Measurements from ENCODE around the gene PRKX. TPM values are rescaled to one million over a fixed set of nuclear protein-coding genes. Genes with fewer than 3 reads are reported as not detected.
"Not testable (repeated sequence)": the region's sequence is repeated elsewhere in the genome, so short reads cannot be mapped to it uniquely, and the experiment has no call there.

The PRKX gene
- total RNA-seq, 2 donors from 2014 or later, result 32.4 to 38.2 TPM

GRCh38 chrX:3699821-3700381 is 13.5 kb downstream of the PRKX start:
- H3K9me3 ChIP-seq, result no peaks in the 10 kb centered on the region
- H3K4me1 ChIP-seq, result no peaks in the 10 kb centered on the region
- H3K4me3 ChIP-seq, result peak overlapping the region; percentile 3
- intact Hi-C loops (cut with DNase I), result no loop called here
- H3K27me3 ChIP-seq, result no peaks in the 10 kb centered on the region
- TF ChIP-seq CTCF (IDR thresholded peaks at IDR 0.05), result no peak
- H3K27ac ChIP-seq, result peak overlapping the region; percentile 69
- DNase-seq, result no peak
- no peaks in the 10 kb centered on the region for H3K36me3 ChIP-seq
- peak overlapping the region in 1 of 2 donors; percentile 19 for H3K9ac ChIP-seq (ENCODE audit: low read depth in 2 of 2, low read length in 2 of 2)

GRCh38 chrX:3697701-3698279 is 15.7 kb downstream of the PRKX start:
- H3K9me3 ChIP-seq, result no peaks in the 10 kb centered on the region
- intact Hi-C loops (cut with DNase I), result no loop called here
- DNase-seq, result no peak
- H3K36me3 ChIP-seq, result no peaks in the 10 kb centered on the region
- H3K27ac ChIP-seq, result no peak overlapping the region
- no peaks in the 10 kb centered on the region for H3K27me3 ChIP-seq
- TF ChIP-seq CTCF (IDR thresholded peaks at IDR 0.05), result no peak
- no peak overlapping the region for H3K4me3 ChIP-seq
- no peak overlapping the region for H3K9ac ChIP-seq (ENCODE audit: low read depth in 2 of 2, low read length in 2 of 2)
- no peaks in the 10 kb centered on the region for H3K4me1 ChIP-seq

GRCh38 chrX:3697220-3697684 is 16.2 kb downstream of the PRKX start:
- DNase-seq, result no peak
- no peak overlapping the region for H3K27ac ChIP-seq
- intact Hi-C loops (cut with DNase I), result no loop called here

GRCh38 chrX:3695536-3695935 is 17.9 kb downstream of the PRKX start:
- intact Hi-C loops (cut with DNase I), result no loop called here
- H3K27me3 ChIP-seq, result no peaks in the 10 kb centered on the region
- no peak overlapping the region for H3K27ac ChIP-seq
- H3K9ac ChIP-seq (ENCODE audit: low read depth in 2 of 2, low read length in 2 of 2), result no peak overlapping the region
- H3K36me3 ChIP-seq, result no peaks in the 10 kb centered on the region
- H3K4me1 ChIP-seq, result no peaks in the 10 kb centered on the region
- no peaks in the 10 kb centered on the region for H3K9me3 ChIP-seq
- TF ChIP-seq CTCF (IDR thresholded peaks at IDR 0.05), result no peak
- H3K4me3 ChIP-seq, result no peak overlapping the region
- no peak for DNase-seq

More at GRCh38 chrX:3697220-3697684, 16.2 kb downstream of the PRKX start:
- Histone ChIP-seq H3K36me3 (no peaks in the 10 kb centered on the region), H3K27me3 (no peaks in the 10 kb centered on the region), H3K9ac (ENCODE audit: low read depth in 2 of 2, low read length in 2 of 2) (peak overlapping the region in 1 of 2 donors; percentile 19), H3K4me3 (no peak overlapping the region), H3K4me1 (no peaks in the 10 kb centered on the region), H3K9me3 (no peaks in the 10 kb centered on the region)
- TF ChIP-seq CTCF (IDR thresholded peaks at IDR 0.05), result no peak

GRCh38 chrX:3690140-3690539 is 23.3 kb downstream of the PRKX start:
- intact Hi-C loops (cut with DNase I), result no loop called here
- Histone ChIP-seq H3K9ac (ENCODE audit: low read depth in 2 of 2, low read length in 2 of 2) (no peak overlapping the region), H3K9me3 (no peaks in the 10 kb centered on the region), H3K27ac (no peak overlapping the region), H3K4me3 (no peak overlapping the region), H3K36me3 (no peaks in the 10 kb centered on the region), H3K4me1 (no peaks in the 10 kb centered on the region), H3K27me3 (no peaks in the 10 kb centered on the region)
- DNase-seq, result no peak
- TF ChIP-seq CTCF (IDR thresholded peaks at IDR 0.05), result no peak

- H3K9me3 ChIP-seq; DNase-seq; H3K4me3 ChIP-seq; H3K4me1 ChIP-seq; intact Hi-C loops (cut with DNase I); H3K9ac ChIP-seq (ENCODE audit: low read depth in 2 of 2, low read length in 2 of 2); H3K27me3 ChIP-seq; H3K27ac ChIP-seq; H3K36me3 ChIP-seq: not testable (repeated sequence)
Observed at GRCh38 chrX:3683236-3683635, 30.2 kb downstream of the PRKX start.
